Mammary epithelial cell (primary cell): Measurements from ENCODE around the gene ZNF883.

Experiments used
- EZH2 ChIP-seq: IDR thresholded peaks from 2 replicates; pipeline ENCODE4 v1.6.1; 2012; ENCODE audit warnings: low read length, inconsistent platforms, borderline replicate concordance
- TF ChIP-seq, protein P1 (sequence below), 2 donors: IDR thresholded peaks in 1 of 2; conservative IDR thresholded peaks in 1 of 2; 2 replicates each; pipeline ENCODE4 v1.5.1; 2011 to 2012; ENCODE audit warnings: inconsistent platforms in 2 of 2, low read length in 2 of 2, mild to moderate bottlenecking in 2 of 2, control low read depth in 1 of 2, low read depth in 1 of 2; ENCODE audit not compliant: insufficient read depth in 1 of 2; ENCODE audit errors: extremely low read depth in 1 of 2

GRCh38 chr9:112914524-112914923 lies 97.5 kb downstream of the ZNF883 start:
- TF ChIP-seq, protein P1, sequence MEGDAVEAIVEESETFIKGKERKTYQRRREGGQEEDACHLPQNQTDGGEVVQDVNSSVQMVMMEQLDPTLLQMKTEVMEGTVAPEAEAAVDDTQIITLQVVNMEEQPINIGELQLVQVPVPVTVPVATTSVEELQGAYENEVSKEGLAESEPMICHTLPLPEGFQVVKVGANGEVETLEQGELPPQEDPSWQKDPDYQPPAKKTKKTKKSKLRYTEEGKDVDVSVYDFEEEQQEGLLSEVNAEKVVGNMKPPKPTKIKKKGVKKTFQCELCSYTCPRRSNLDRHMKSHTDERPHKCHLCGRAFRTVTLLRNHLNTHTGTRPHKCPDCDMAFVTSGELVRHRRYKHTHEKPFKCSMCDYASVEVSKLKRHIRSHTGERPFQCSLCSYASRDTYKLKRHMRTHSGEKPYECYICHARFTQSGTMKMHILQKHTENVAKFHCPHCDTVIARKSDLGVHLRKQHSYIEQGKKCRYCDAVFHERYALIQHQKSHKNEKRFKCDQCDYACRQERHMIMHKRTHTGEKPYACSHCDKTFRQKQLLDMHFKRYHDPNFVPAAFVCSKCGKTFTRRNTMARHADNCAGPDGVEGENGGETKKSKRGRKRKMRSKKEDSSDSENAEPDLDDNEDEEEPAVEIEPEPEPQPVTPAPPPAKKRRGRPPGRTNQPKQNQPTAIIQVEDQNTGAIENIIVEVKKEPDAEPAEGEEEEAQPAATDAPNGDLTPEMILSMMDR (conservative IDR thresholded peaks at IDR 0.05 in 1 of 2, IDR thresholded peaks at IDR 0.05 in 1 of 2; ENCODE audit: extremely low read depth in 1 of 2, insufficient read depth in 1 of 2, low read depth in 1 of 2, low read length in 2 of 2) = no peak
- no peak for TF ChIP-seq EZH2
